ENCODE data around the gene LRRC27.

Gene LRRC27

GRCh38 chr10:132404169-132404880 is 72.3 kb downstream of the LRRC27 start:
- Histone ChIP-seq H2AFZ (ENCODE audit: low read depth, low read length, severe bottlenecking) (no peak overlapping the region), H4K20me1 (ENCODE audit: low read depth, low read length) (no peaks in the 10 kb centered on the region), H3K27me3 (ENCODE audit: low read length) (no peaks in the 10 kb centered on the region), H3K4me3 (ENCODE audit: insufficient read depth, low read length, poor library complexity, severe bottlenecking) (no peak overlapping the region), H3K9me3 (ENCODE audit: insufficient read depth, low read length) (no peaks in the 10 kb centered on the region), H3K9ac (ENCODE audit: low read length) (no peak overlapping the region), H3K79me2 (ENCODE audit: insufficient read depth, low read length) (no peaks in the 10 kb centered on the region), H3K36me3 (ENCODE audit: low read length) (no peaks in the 10 kb centered on the region), H3K9me2 (replicated peaks; ENCODE audit: insufficient read depth, low read length) (no peaks in the 10 kb centered on the region), H3F3A (ENCODE audit: insufficient read depth) (no peaks in the 10 kb centered on the region), H3K4me2 (ENCODE audit: low read depth, low read length, poor library complexity, severe bottlenecking) (no peak overlapping the region), H3K27ac (ENCODE audit: low read depth, low read length) (no peak overlapping the region)
- no peak for TF ChIP-seq EZH2phosphoT487 (conservative IDR thresholded peaks at IDR 0.05; ENCODE audit: low read length)
- no peak for TF ChIP-seq CTCF (IDR thresholded peaks at IDR 0.05; ENCODE audit: insufficient read depth, low read length, poor library complexity, severe bottlenecking)

GRCh38 chr10:132404911-132405462 is 73.0 kb downstream of the LRRC27 start:
- no peak overlapping the region for H3K4me3 ChIP-seq (ENCODE audit: insufficient read depth, low read length, poor library complexity, severe bottlenecking)
- no peak for TF ChIP-seq EZH2phosphoT487 (conservative IDR thresholded peaks at IDR 0.05; ENCODE audit: low read length)
- no peak for TF ChIP-seq CTCF (IDR thresholded peaks at IDR 0.05; ENCODE audit: insufficient read depth, low read length, poor library complexity, severe bottlenecking)
- no peaks in the 10 kb centered on the region for H3F3A ChIP-seq (ENCODE audit: insufficient read depth)
- no peaks in the 10 kb centered on the region for H3K9me2 ChIP-seq (replicated peaks; ENCODE audit: insufficient read depth, low read length)
- no peak overlapping the region for H3K27ac ChIP-seq (ENCODE audit: low read depth, low read length)
- no peaks in the 10 kb centered on the region for H4K20me1 ChIP-seq (ENCODE audit: low read depth, low read length)
- H3K79me2 ChIP-seq (ENCODE audit: insufficient read depth, low read length): no peaks in the 10 kb centered on the region
- H3K36me3 ChIP-seq (ENCODE audit: low read length): no peaks in the 10 kb centered on the region
- no peaks in the 10 kb centered on the region for H3K9me3 ChIP-seq (ENCODE audit: insufficient read depth, low read length)
- no peak overlapping the region for H2AFZ ChIP-seq (ENCODE audit: low read depth, low read length, severe bottlenecking)
- no peaks in the 10 kb centered on the region for H3K27me3 ChIP-seq (ENCODE audit: low read length)
- no peak overlapping the region for H3K4me2 ChIP-seq (ENCODE audit: low read depth, low read length, poor library complexity, severe bottlenecking)
- H3K9ac ChIP-seq (ENCODE audit: low read length): no peak overlapping the region

GRCh38 chr10:132405463-132405991 is 73.5 kb downstream of the LRRC27 start:
- no peaks in the 10 kb centered on the region for H3K79me2 ChIP-seq (ENCODE audit: insufficient read depth, low read length)

More at GRCh38 chr10:132405463-132405991, 73.5 kb downstream of the LRRC27 start:
- no peaks in the 10 kb centered on the region for H3K27me3 ChIP-seq (ENCODE audit: low read length)
- H4K20me1 ChIP-seq (ENCODE audit: low read depth, low read length): no peaks in the 10 kb centered on the region
- TF ChIP-seq EZH2phosphoT487 (conservative IDR thresholded peaks at IDR 0.05; ENCODE audit: low read length) (no peak), CTCF (IDR thresholded peaks at IDR 0.05; ENCODE audit: insufficient read depth, low read length, poor library complexity, severe bottlenecking) (no peak)
- no peak overlapping the region for H3K4me2 ChIP-seq (ENCODE audit: low read depth, low read length, poor library complexity, severe bottlenecking)
- H3K27ac ChIP-seq (ENCODE audit: low read depth, low read length): no peak overlapping the region
- no peak overlapping the region for H2AFZ ChIP-seq (ENCODE audit: low read depth, low read length, severe bottlenecking)
- no peaks in the 10 kb centered on the region for H3K9me3 ChIP-seq (ENCODE audit: insufficient read depth, low read length)
- no peaks in the 10 kb centered on the region for H3F3A ChIP-seq (ENCODE audit: insufficient read depth)
- no peak overlapping the region for H3K4me3 ChIP-seq (ENCODE audit: insufficient read depth, low read length, poor library complexity, severe bottlenecking)
- H3K36me3 ChIP-seq (ENCODE audit: low read length): no peaks in the 10 kb centered on the region
- H3K9ac ChIP-seq (ENCODE audit: low read length): no peak overlapping the region
- no peaks in the 10 kb centered on the region for H3K9me2 ChIP-seq (replicated peaks; ENCODE audit: insufficient read depth, low read length)

All from SU-DHL-6 (cell line).